ENCODE results near the gene INO80B.
A peak's percentile ranks its signal among the peaks of the same experiment; 100 is the strongest.

INO80B gene

DNA sequence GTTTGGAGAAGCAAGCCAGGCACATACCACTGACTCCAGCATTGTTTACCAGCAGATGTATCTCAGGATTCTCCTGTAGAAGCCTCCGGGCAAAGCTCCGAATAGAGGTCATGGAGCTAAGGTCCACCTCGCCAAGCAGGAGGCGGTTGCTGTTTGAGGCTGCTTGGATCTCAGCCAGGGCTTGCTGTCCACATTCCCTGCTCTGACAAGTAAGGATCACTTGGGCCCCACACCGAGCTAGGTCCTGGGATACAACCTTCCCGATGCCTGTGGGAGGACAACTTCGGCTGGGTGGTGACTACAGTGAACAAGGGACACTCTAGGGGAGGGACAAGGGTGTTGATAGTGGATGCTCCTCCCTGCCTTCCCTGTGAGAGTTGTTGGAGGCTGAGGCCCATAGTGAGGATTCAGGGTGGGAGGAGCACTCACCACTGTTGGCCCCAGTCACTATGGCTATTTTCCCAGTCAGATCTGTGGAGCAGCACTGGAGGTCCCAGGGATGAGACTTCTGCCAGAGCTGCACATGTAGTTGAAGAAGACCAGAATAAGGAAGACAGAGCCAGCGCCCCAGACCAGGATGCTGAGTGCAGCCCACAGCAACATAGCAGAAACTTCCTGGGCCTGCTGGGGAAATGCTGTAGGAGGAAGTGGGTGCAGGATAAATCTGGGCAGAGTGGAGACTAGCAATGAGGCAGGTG lies 41.7 kb upstream of the INO80B start:
- H3K27ac ChIP-seq (replicated peaks): no peak overlapping the region
- TF ChIP-seq POLR2AphosphoS5 (IDR thresholded peaks at IDR 0.05; ENCODE audit: low read depth) (no peak), SPI1 (IDR thresholded peaks at IDR 0.05; ENCODE audit: borderline replicate concordance, low read depth) (peak; percentile 72)
- DNase-seq (ENCODE audit: low read depth in 1 of 2, low spot score in 1 of 2): peak in 1 of 2 experiments; percentile 27
- no peak overlapping the region for H3K4me3 ChIP-seq (replicated peaks; ENCODE audit: insufficient read depth, low read length)
- peaks cover 25% of the 10 kb centered on the region for H3K27me3 ChIP-seq (ENCODE audit: insufficient read depth, poor library complexity, severe bottlenecking)

DNA sequence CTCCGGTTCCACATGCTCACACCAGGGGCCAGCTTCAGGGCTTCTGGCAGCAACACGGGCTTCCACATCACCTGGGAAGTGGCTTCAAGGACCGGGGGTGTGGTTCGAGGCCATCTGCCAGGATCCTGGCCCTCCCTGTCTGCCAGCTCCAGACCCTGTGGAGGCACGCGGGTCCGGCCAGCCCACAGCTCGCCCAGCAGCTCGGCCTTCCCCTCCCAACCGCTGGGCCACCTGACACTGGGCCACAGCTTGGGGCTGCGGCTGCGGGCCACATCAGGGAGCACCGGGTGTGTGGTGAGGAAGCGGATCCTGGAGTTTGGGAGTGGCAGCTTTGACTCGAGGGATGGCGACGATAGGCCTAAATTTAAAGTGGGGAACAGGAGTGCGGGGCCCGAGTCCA lies 40.4 kb upstream of the INO80B start:
- Histone ChIP-seq H3K27ac (replicated peaks) (no peak overlapping the region), H3K27me3 (ENCODE audit: insufficient read depth, poor library complexity, severe bottlenecking) (peaks cover 29% of the 10 kb centered on the region), H3K4me3 (replicated peaks; ENCODE audit: insufficient read depth, low read length) (no peak overlapping the region)
- no peak for DNase-seq (ENCODE audit: low read depth in 1 of 2, low spot score in 1 of 2)
- TF ChIP-seq REST (IDR thresholded peaks at IDR 0.05; ENCODE audit: insufficient replicate concordance, low read depth) (no peak), GABPA (IDR thresholded peaks at IDR 0.05; ENCODE audit: low read depth) (no peak), POLR2AphosphoS5 (IDR thresholded peaks at IDR 0.05; ENCODE audit: low read depth) (no peak), SPI1 (IDR thresholded peaks at IDR 0.05; ENCODE audit: borderline replicate concordance, low read depth) (no peak), CTCF (IDR thresholded peaks at IDR 0.05; ENCODE audit: insufficient read depth, low read length) (no peak)

GRCh38 chr2:74414881-74415761 lies 39.8 kb upstream of the INO80B start:
- Histone ChIP-seq H3K27me3 (ENCODE audit: insufficient read depth, poor library complexity, severe bottlenecking) (peaks cover 30% of the 10 kb centered on the region), H3K27ac (replicated peaks) (no peak overlapping the region), H3K4me3 (replicated peaks; ENCODE audit: insufficient read depth, low read length) (no peak overlapping the region)
- no peak for DNase-seq (ENCODE audit: low read depth in 1 of 2, low spot score in 1 of 2)
- TF ChIP-seq REST (IDR thresholded peaks at IDR 0.05; ENCODE audit: insufficient replicate concordance, low read depth): no peak
- no peak for TF ChIP-seq POLR2AphosphoS5 (IDR thresholded peaks at IDR 0.05; ENCODE audit: low read depth)
- no peak for TF ChIP-seq SPI1 (IDR thresholded peaks at IDR 0.05; ENCODE audit: borderline replicate concordance, low read depth)
- no peak for TF ChIP-seq CTCF (IDR thresholded peaks at IDR 0.05; ENCODE audit: insufficient read depth, low read length)
- no peak for TF ChIP-seq GABPA (IDR thresholded peaks at IDR 0.05; ENCODE audit: low read depth)

GRCh38 chr2:74415762-74416395 lies 39.0 kb upstream of the INO80B start:
- TF ChIP-seq CTCF (IDR thresholded peaks at IDR 0.05; ENCODE audit: insufficient read depth, low read length) (no peak), GABPA (IDR thresholded peaks at IDR 0.05; ENCODE audit: low read depth) (no peak)
- DNase-seq (ENCODE audit: low read depth in 1 of 2, low spot score in 1 of 2): no peak
- peaks cover 30% of the 10 kb centered on the region for H3K27me3 ChIP-seq (ENCODE audit: insufficient read depth, poor library complexity, severe bottlenecking)
- H3K4me3 ChIP-seq (replicated peaks; ENCODE audit: insufficient read depth, low read length): no peak overlapping the region
- no peak overlapping the region for H3K27ac ChIP-seq (replicated peaks)

Measured in HL-60 (cell line).